Stomach smooth muscle (tissue), 2 donors: Measurements from ENCODE around the gene BRSK1.
A peak's percentile ranks its signal among the peaks of the same experiment; 100 is the strongest.

Experiments used
- H3K27ac ChIP-seq: one replicate; pipeline ENCODE4 v1.7.0; 2013; ENCODE audit warnings: mild to moderate bottlenecking, low read length, inconsistent platforms
- H3K27me3 ChIP-seq, 2 donors: one replicate each; pipeline ENCODE4 v1.7.0; 2013; ENCODE audit warnings: low read length in 2 of 2; ENCODE audit not compliant: insufficient read depth in 2 of 2, control insufficient read depth in 1 of 2
- H3K36me3 ChIP-seq, 2 donors: one replicate each; pipeline ENCODE4 v1.7.0; 2013; ENCODE audit warnings: low read length in 2 of 2; ENCODE audit not compliant: control insufficient read depth in 2 of 2, insufficient read depth in 2 of 2
- H3K4me1 ChIP-seq: one replicate; pipeline ENCODE4 v1.7.0; 2013; ENCODE audit warnings: low read length; ENCODE audit not compliant: control insufficient read depth, insufficient read depth
- H3K4me3 ChIP-seq, 2 donors: one replicate each; pipeline ENCODE4 v1.7.0; 2013; ENCODE audit warnings: low read length in 2 of 2
- H3K9ac ChIP-seq, 2 donors: one replicate each; pipeline ENCODE4 v1.7.0; 2013; ENCODE audit warnings: low read length in 2 of 2, mild to moderate bottlenecking in 1 of 2
- H3K9me3 ChIP-seq, 2 donors: one replicate each; pipeline ENCODE4 v1.7.0; 2013; ENCODE audit warnings: low read length in 2 of 2; ENCODE audit not compliant: control insufficient read depth in 2 of 2
- donor health status: healthy.
- donor health status: Pancreatic carcinoma.

The BRSK1 gene

GRCh38 chr19:55283548-55284377 lies at the start of gene BRSK1:
TSS of gene BRSK1 (plus strand) at chr19:55283997. CDS start at chr19:55284443, 446 bp downstream.
- Histone ChIP-seq H3K9me3 (no peaks in the 10 kb centered on the region), H3K36me3 (peaks cover 0 to 4% of the 10 kb centered on the region in 2 donors), H3K4me1 (peaks cover 28% of the 10 kb centered on the region), H3K9ac (peak within 1 kb of the TSS in 1 of 2 donors; percentile 23), H3K27ac (peak within 1 kb of the TSS; percentile 49), H3K27me3 (no peaks in the 10 kb centered on the region), H3K4me3 (peak within 1 kb of the TSS; percentile 21 to 58)

DNA sequence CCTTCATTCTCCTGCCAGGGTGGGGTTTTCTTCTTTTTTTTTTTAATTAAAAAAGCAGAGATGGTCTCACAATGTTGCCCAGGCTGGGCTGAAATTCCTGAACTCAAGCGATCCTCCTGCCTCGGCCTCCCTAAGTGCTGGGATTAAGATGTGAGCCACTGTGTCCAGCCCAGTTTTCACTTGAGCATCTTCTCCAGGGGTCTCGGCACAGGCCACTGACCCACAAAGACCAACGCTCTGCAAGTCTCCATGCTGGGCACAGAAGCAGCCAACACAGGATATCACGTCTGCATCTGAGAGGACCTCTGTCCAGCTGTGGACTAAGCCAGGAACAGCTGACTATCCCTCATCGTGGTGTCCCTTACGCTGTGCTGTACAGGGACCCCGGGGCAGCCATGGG lies 45.8 kb upstream of the BRSK1 start:
- Histone ChIP-seq H3K4me3 (no peak overlapping the region), H3K36me3 (peaks cover 73 to 79% of the 10 kb centered on the region in 2 donors), H3K4me1 (no peaks in the 10 kb centered on the region), H3K27me3 (no peaks in the 10 kb centered on the region), H3K9ac (no peak overlapping the region), H3K9me3 (no peaks in the 10 kb centered on the region), H3K27ac (no peak overlapping the region)

GRCh38 chr19:55239004-55239403 lies 44.8 kb upstream of the BRSK1 start:
- no peak overlapping the region for H3K27ac ChIP-seq
- peaks cover 72 to 83% of the 10 kb centered on the region in 2 donors for H3K36me3 ChIP-seq
- H3K9me3 ChIP-seq = no peaks in the 10 kb centered on the region
- H3K27me3 ChIP-seq = no peaks in the 10 kb centered on the region
- H3K4me3 ChIP-seq = no peak overlapping the region
- H3K4me1 ChIP-seq = no peaks in the 10 kb centered on the region
- no peak overlapping the region for H3K9ac ChIP-seq

DNA sequence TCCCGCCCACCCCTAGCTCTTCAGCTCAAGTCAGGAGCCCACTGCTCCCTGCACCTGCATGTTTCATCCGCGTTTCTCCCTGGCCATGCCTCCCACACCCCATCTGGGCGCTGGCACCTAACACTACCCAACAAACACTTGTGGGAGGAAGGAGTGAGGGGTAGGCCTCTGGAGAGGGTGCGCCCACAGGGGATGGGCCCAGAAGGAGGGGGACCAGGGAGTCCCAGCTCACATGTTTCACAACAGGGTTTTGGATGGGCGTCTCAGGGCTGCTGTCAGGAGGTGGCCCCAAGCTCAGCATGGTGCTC lies 43.1 kb upstream of the BRSK1 start:
- H3K9ac ChIP-seq = no peak overlapping the region
- peaks cover 76 to 88% of the 10 kb centered on the region in 2 donors for H3K36me3 ChIP-seq
- H3K4me1 ChIP-seq = no peaks in the 10 kb centered on the region

DNA sequence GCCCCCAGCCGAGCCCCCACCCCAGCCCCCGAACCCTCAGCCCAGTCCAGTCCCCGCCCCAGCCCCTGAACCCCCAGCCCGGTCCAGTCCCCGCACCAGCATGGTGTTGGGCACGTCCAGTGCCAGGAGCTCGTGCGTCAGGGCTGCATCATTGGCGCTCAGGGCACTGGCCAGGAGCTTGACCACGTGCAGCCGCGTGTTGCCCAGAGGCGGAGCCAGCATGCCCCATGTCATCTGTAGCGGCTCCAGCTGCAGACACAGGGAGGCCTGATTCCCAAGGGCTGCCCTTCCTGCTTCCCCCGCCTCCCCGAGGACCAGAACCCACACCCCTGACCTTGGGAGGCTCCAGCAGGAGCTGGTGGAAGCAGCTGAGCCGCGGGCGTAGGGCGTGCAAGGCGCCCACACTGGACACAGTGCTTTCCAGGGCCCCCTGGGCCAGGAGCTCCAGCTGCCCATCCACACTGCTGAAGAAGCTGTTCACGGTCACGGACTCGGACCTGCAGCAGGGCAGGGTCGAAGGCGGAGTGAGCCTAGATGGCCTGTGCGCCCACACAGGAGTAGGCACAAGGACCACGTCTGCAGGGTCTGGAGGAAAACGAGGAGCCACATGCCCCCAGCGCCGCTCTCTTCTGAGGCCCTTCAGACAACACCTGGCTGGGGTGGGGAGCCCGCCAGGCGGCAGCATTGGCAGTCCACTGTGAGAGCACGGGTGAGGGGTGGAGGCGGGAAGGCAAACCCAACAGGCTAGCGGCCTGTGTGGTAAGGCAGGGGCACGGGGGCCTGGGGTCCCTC lies 42.5 kb upstream of the BRSK1 start:
- Histone ChIP-seq H3K36me3 (peaks cover 73 to 87% of the 10 kb centered on the region in 2 donors), H3K27ac (no peak overlapping the region), H3K9ac (no peak overlapping the region), H3K4me3 (no peak overlapping the region), H3K4me1 (no peaks in the 10 kb centered on the region), H3K27me3 (no peaks in the 10 kb centered on the region), H3K9me3 (no peaks in the 10 kb centered on the region)

More for the DNA sequence above, 43.1 kb upstream of the BRSK1 start:
- Histone ChIP-seq H3K4me3 (no peak overlapping the region), H3K27ac (no peak overlapping the region), H3K27me3 (no peaks in the 10 kb centered on the region), H3K9me3 (no peaks in the 10 kb centered on the region)

GRCh38 chr19:55241935-55242464 lies 41.8 kb upstream of the BRSK1 start:
- Histone ChIP-seq H3K9ac (no peak overlapping the region), H3K27me3 (no peaks in the 10 kb centered on the region), H3K4me1 (no peaks in the 10 kb centered on the region), H3K36me3 (peaks cover 71 to 80% of the 10 kb centered on the region in 2 donors), H3K27ac (no peak overlapping the region), H3K4me3 (no peak overlapping the region), H3K9me3 (no peaks in the 10 kb centered on the region)

- no peak overlapping the region for H3K27ac ChIP-seq
- H3K9me3 ChIP-seq = no peaks in the 10 kb centered on the region
- no peaks in the 10 kb centered on the region for H3K4me1 ChIP-seq
- no peak overlapping the region for H3K9ac ChIP-seq
- peaks cover 66 to 75% of the 10 kb centered on the region in 2 donors for H3K36me3 ChIP-seq
- H3K27me3 ChIP-seq = no peaks in the 10 kb centered on the region
- H3K4me3 ChIP-seq = no peak overlapping the region
Measured at GRCh38 chr19:55242517-55242916, 41.3 kb upstream of the BRSK1 start.

DNA sequence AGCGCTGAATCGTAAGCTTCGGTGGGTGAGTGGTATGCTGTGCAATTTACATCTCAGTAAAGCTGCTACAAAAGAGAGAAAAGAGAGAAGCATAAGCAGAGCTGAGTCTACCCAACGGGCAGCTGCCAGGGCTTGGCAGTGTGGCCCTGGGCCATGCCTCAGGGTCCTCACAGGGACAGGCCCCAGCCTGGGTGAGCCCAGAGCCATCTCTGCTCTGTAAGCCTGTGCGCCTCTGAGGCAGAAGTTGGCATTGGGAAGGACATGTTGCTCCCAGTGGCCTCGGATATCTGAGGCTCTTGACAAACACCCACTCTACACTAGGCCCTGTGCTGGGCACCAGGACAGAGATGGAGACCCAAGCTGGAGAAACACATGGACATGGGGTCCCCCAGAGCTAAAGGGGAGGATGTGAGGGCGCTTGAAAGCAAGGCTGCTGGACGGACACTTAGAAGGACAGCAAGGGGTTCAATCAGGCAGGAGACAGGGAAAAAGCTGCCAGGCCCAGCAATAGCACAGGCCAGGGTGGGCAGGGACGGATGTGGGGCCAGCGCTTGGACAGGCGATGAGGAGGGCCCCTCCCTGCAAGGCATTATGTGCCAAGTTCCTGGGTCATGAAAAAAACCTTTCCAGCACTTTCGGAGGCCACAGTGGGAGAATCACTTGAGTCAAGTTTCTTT lies 39.7 kb upstream of the BRSK1 start:
- peaks cover 12% of the 10 kb centered on the region for H3K4me1 ChIP-seq
- H3K36me3 ChIP-seq = peaks cover 54 to 62% of the 10 kb centered on the region in 2 donors
- H3K4me3 ChIP-seq = no peak overlapping the region
- H3K27ac ChIP-seq = no peak overlapping the region
- no peaks in the 10 kb centered on the region for H3K9me3 ChIP-seq
- no peaks in the 10 kb centered on the region for H3K27me3 ChIP-seq
- no peak overlapping the region for H3K9ac ChIP-seq

DNA sequence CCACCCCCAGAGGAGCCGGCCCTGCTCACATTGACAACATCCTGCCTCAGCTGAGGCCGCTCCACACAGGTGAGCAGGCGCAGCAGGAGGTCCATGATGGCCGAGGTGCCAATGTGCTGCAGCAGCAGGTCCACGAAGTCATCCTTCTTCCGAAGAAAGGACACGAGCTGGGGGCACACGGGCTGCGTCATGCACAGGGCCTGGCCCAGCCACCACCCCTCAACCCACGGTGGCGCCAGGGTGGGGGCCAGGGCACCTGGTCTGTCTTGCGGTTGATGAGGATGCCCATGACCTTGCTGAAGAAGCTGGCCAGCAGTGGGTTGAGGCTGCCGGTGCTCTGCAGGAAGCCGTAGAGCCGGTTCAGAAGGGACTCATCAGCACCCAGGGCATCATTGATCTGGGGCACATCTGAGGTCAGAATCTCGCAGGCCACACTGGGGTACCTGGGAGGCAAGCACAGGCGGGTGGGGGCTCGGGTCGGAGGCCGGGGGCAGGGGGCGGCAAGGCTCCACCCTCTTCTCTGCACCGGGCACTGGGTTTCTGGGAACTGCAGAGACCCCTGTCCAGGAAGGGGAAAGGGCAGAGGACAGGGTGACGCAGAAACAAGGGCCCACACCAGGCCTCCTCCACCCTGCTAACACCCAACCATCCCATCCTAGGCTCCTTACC lies 38.4 kb upstream of the BRSK1 start:
- no peaks in the 10 kb centered on the region for H3K27me3 ChIP-seq
- H3K9me3 ChIP-seq = no peaks in the 10 kb centered on the region
- peaks cover 12% of the 10 kb centered on the region for H3K4me1 ChIP-seq
- H3K9ac ChIP-seq = no peak overlapping the region
- no peak overlapping the region for H3K4me3 ChIP-seq
- H3K36me3 ChIP-seq = peaks cover 44 to 50% of the 10 kb centered on the region in 2 donors
- no peak overlapping the region for H3K27ac ChIP-seq
